Measurements from ENCODE around the gene IL11. TPM values are rescaled to one million over a fixed set of nuclear protein-coding genes. Genes with fewer than 3 reads are reported as not detected.

IL11 gene
- 0.15 and 0.31 TPM in 2 replicates for total RNA-seq

GRCh38 chr19:55370305-55370988 lies at the start of gene IL11:
Gene IL11, minus strand, starts transcription at chr19:55370463. Its CDS starts 153 bp downstream, at chr19:55370310.

GRCh38 chr19:55407550-55407799 lies 37.2 kb upstream of the IL11 start, which contains the start of gene UBE2S:
Gene UBE2S, minus strand, starts transcription at chr19:55407788. Its CDS starts 199 bp downstream, at chr19:55407589.

GRCh38 chr19:55385724-55386492 lies 15.6 kb upstream of the IL11 start, which contains the start of gene RPL28:
Gene RPL28, plus strand, starts transcription at chr19:55385932. Its CDS starts 426 bp downstream, at chr19:55386358.

GRCh38 chr19:55384131-55384919 lies 14.1 kb upstream of the IL11 start, which contains the start of gene TMEM238:
Gene TMEM238, minus strand, starts transcription at chr19:55384292. Its CDS starts 33 bp downstream, at chr19:55384259.

GRCh38 chr19:55376241-55376933 lies 6.1 kb upstream of the IL11 start, which contains the start of gene TMEM190:
Gene TMEM190, plus strand, starts transcription at chr19:55376826. Its CDS starts 28 bp downstream, at chr19:55376854.

GRCh38 chr19:55362990-55363716 lies 7.1 kb downstream of the IL11 start, which contains the start of gene GARIN5B:
Gene GARIN5B, minus strand, starts transcription at chr19:55363260. Its CDS starts 194 bp downstream, at chr19:55363066.

GRCh38 chr19:55354698-55355212 lies 15.5 kb downstream of the IL11 start, which contains the start of gene COX6B2:
Gene COX6B2, minus strand, starts transcription at chr19:55354719. Its CDS starts 198 bp downstream, at chr19:55354521.

GRCh38 chr19:55339105-55339888 lies 31.0 kb downstream of the IL11 start, which contains the start of gene KMT5C:
Gene KMT5C, plus strand, starts transcription at chr19:55339876. Its CDS starts 2,061 bp downstream, at chr19:55341937.

GRCh38 chr19:55325172-55325571 lies 45.1 kb downstream of the IL11 start, which contains the start of gene TMEM150B:
Gene TMEM150B, minus strand, starts transcription at chr19:55325341. Its CDS starts 4,305 bp downstream, at chr19:55321036.

Other genes starting within 250 kb of the IL11 start
- not detected in 2 replicates for gene TNNT1, start 221.3 kb downstream of the IL11 start, total RNA-seq
- not detected in 2 replicates for gene TNNI3, start 212.7 kb downstream of the IL11 start, total RNA-seq
- gene DNAAF3, start 203.8 kb downstream of the IL11 start, total RNA-seq: 0.34 TPM in 1 of 2 replicates, not detected in the other
- gene SYT5, start 190.2 kb downstream of the IL11 start, total RNA-seq: 0.25 TPM in 1 of 2 replicates, not detected in the other
- gene PTPRH, start 161.0 kb downstream of the IL11 start, total RNA-seq: 1.8 and 5.5 TPM in 2 replicates
- 0.44 and 0.73 TPM in 2 replicates for gene TMEM86B, start 141.7 kb downstream of the IL11 start, total RNA-seq
- 36.8 and 38.3 TPM in 2 replicates for gene PPP6R1, start 111.4 kb downstream of the IL11 start, total RNA-seq
- 23.6 and 31.0 TPM in 2 replicates for gene HSPBP1, start 90.4 kb downstream of the IL11 start, total RNA-seq
- 0.94 and 4.6 TPM in 2 replicates for gene BRSK1, start 86.5 kb downstream of the IL11 start, total RNA-seq
- not detected in 2 replicates for gene TMEM150B, start 45.1 kb downstream of the IL11 start, total RNA-seq
- 4.2 and 8.7 TPM in 2 replicates for gene KMT5C, start 30.6 kb downstream of the IL11 start, total RNA-seq
- gene COX6B2, start 15.7 kb downstream of the IL11 start, total RNA-seq: not detected in 2 replicates
- gene GARIN5B, start 7.2 kb downstream of the IL11 start, total RNA-seq: not detected in 2 replicates
- gene TMEM190, start 6.4 kb upstream of the IL11 start, total RNA-seq: not detected in 2 replicates
- 0.19 and 0.83 TPM in 2 replicates for gene TMEM238, start 13.8 kb upstream of the IL11 start, total RNA-seq
- 656 and 731 TPM in 2 replicates for gene RPL28, start 15.5 kb upstream of the IL11 start, total RNA-seq
- gene UBE2S, start 37.3 kb upstream of the IL11 start, total RNA-seq: 22.0 and 33.7 TPM in 2 replicates
- gene SHISA7, start 72.8 kb upstream of the IL11 start, total RNA-seq: not detected in 2 replicates
- gene ISOC2, start 91.2 kb upstream of the IL11 start, total RNA-seq: 84.9 and 94.9 TPM in 2 replicates
- not detected in 2 replicates for gene C19orf85, start 94.3 kb upstream of the IL11 start, total RNA-seq
- 5.8 and 8.5 TPM in 2 replicates for gene ZNF628, start 106.2 kb upstream of the IL11 start, total RNA-seq
- 4.2 and 11.4 TPM in 2 replicates for gene NAT14, start 114.7 kb upstream of the IL11 start, total RNA-seq
- 70.0 and 81.2 TPM in 2 replicates for gene SSC5D, start 118.0 kb upstream of the IL11 start, total RNA-seq
- not detected in 2 replicates for gene SBK2, start 166.7 kb upstream of the IL11 start, total RNA-seq
- not detected in 2 replicates for gene SBK3, start 175.1 kb upstream of the IL11 start, total RNA-seq
- 6.3 and 6.6 TPM in 2 replicates for gene ZNF579, start 210.4 kb upstream of the IL11 start, total RNA-seq
- 4.9 and 7.0 TPM in 2 replicates for gene FIZ1, start 229.1 kb upstream of the IL11 start, total RNA-seq
- gene ZNF524, start 229.8 kb upstream of the IL11 start, total RNA-seq: 17.9 and 21.6 TPM in 2 replicates
- 6.8 and 7.6 TPM in 2 replicates for gene ZNF865, start 235.2 kb upstream of the IL11 start, total RNA-seq

Measured in cardiac ventricle fibroblast (primary cell).